AG04450 (cell line): ENCODE data around the gene PEPD. TPM values are rescaled to one million over a fixed set of nuclear protein-coding genes. Genes with fewer than 3 reads are reported as not detected.

ENCODE experiments used
- CTCF ChIA-PET: fragments of 300-600, 350-600 bp; formaldehyde crosslinking; extraction: SDS; loops from one replicate; lab custom pipeline; 2022; ENCODE audit warnings: antibody characterized with exemption, inconsistent platforms; lab: Charles Lee
- POLR2A ChIA-PET: fragments of 350-600 bp; formaldehyde crosslinking; extraction: SDS; loops from one replicate; lab custom pipeline; 2021; ENCODE audit warnings: antibody characterized with exemption, inconsistent platforms; lab: Yijun Ruan, JAX
- DNase-seq: peaks from one replicate; pipeline ENCODE4 v3.0.0-alpha.2; 2011; ENCODE audit warnings: low read depth, low spot score
- H3K27ac ChIP-seq: one replicate; pipeline ENCODE4 v1.5.1; 2012; ENCODE audit warnings: low read depth, low read length, control low read depth
- H3K27me3 ChIP-seq: one replicate; pipeline ENCODE4 v1.6.0; 2012; ENCODE audit warnings: low read length; ENCODE audit not compliant: control insufficient read depth, insufficient read depth
- H3K4me3 ChIP-seq: 2 replicates; pipeline ENCODE4 v1.5.1; 2011; ENCODE audit warnings: mild to moderate bottlenecking, low read depth, low read length, control low read depth
- H3K9me3 ChIP-seq: 2 replicates; pipeline ENCODE4 v1.5.1; 2012; ENCODE audit warnings: low read length; ENCODE audit not compliant: control insufficient read depth, insufficient read depth
- polyA plus RNA-seq: library from polyadenylated mRNA; depleted of rRNA; stranded (reverse); fragments of >200 nt; gene quantifications from 2 replicates; pipeline ENCODE4 v1.2.3, GENCODE V29; 2011
- TF ChIP-seq, protein P1 (sequence below): IDR thresholded peaks from 2 replicates; pipeline ENCODE4 v1.5.1; 2011; ENCODE audit warnings: low read depth, low read length, control low read depth, inconsistent platforms

Gene PEPD
- polyA plus RNA-seq, 1 experiment, result 67.1 TPM

DNA sequence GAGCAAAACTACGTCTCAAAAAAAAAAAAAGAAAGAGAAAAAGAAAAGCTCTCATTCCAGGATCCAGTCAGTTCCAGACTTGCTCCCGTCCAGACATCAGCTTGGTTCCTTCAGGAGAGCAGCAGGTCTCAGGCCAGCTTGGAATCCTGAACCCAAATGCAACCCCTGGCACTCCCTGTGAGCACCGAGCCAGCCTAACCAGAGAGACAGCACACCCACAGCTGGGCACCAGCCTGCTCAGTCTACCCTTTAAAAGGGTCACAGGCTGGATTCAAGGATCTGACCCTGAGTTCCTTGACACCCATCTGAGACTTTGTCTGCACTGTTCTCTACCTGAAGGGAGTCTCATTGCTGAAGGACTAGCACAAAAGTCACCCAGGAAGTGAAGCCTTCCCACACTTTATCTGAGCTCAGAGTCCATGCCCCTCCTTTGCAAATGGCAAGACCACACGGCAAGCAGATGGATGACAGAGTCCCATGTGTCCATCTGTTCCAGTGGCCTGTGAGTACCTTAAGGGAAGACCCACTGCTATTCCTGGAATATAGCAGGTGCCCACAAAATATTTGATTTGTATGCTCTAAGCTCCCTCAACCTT, 1.4 kb downstream of the PEPD start:
- ChIA-PET POLR2A (no interaction called here), CTCF (interaction anchor here (1.2 kb wide), 1 partner anchor 113 kb away, joined by 3 read pairs; no protein-coding TSS in a partner anchor)

DNA sequence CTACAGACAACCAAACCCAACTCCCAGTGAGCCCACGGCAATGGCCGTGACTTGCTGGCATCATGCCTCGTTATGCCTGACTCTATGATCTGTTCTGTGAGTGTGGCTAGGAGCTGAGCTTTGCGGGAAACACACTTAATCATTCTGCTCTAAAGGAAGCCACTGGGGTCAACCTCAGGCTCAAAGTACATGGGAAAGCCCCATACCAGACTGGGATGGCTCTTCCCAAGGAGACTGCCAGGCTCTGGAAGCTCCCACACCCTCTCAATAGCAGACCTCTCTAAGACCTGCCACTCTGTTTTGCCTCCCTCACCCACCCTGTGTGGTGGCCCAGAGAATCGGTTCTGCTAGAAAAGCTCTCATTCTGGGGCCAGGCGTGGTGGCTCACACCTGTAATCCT, 2.2 kb downstream of the PEPD start:
- Histone ChIP-seq H3K4me3 (no peak overlapping the region), H3K27me3 (no peaks in the 10 kb centered on the region), H3K27ac (no peak overlapping the region), H3K9me3 (no peaks in the 10 kb centered on the region)
- DNase-seq, result no peak
- TF ChIP-seq, protein P1, sequence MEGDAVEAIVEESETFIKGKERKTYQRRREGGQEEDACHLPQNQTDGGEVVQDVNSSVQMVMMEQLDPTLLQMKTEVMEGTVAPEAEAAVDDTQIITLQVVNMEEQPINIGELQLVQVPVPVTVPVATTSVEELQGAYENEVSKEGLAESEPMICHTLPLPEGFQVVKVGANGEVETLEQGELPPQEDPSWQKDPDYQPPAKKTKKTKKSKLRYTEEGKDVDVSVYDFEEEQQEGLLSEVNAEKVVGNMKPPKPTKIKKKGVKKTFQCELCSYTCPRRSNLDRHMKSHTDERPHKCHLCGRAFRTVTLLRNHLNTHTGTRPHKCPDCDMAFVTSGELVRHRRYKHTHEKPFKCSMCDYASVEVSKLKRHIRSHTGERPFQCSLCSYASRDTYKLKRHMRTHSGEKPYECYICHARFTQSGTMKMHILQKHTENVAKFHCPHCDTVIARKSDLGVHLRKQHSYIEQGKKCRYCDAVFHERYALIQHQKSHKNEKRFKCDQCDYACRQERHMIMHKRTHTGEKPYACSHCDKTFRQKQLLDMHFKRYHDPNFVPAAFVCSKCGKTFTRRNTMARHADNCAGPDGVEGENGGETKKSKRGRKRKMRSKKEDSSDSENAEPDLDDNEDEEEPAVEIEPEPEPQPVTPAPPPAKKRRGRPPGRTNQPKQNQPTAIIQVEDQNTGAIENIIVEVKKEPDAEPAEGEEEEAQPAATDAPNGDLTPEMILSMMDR, result no peak
- ChIA-PET CTCF (interaction anchor here (0.9 kb wide), 1 partner anchor 258 kb away, joined by 3 read pairs; no protein-coding TSS in a partner anchor), POLR2A (no interaction called here)

More for the DNA sequence above, 1.4 kb downstream of the PEPD start:
- Histone ChIP-seq H3K4me3 (peak overlapping the region; percentile 86; the same call in 1 of the 2 replicates), H3K27me3 (no peaks in the 10 kb centered on the region), H3K27ac (no peak overlapping the region), H3K9me3 (no peaks in the 10 kb centered on the region)
- TF ChIP-seq, protein P1, result no peak
- no peak for DNase-seq

DNA sequence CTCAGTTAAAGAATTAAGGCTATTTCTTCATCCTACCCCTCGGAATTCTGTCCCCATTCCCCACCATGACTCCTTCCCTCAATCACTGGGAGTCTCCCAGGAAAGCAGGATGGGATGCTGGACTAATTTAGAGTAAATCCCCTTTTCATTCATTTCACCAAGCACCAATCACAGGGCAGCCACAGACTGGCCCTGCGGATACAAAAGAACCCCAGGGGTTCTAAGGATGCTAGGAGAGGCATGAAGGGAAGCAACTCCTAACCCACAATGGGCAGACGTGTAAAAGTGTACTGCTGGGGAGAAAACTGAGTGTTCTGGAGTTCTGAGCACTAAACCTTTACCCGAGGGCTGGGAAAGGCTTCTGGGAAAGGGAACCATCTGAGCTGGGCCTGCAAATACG, 3.0 kb downstream of the PEPD start:
- Histone ChIP-seq H3K9me3 (no peaks in the 10 kb centered on the region), H3K27ac (no peak overlapping the region), H3K4me3 (no peak overlapping the region), H3K27me3 (no peaks in the 10 kb centered on the region)
- ChIA-PET POLR2A (no interaction called here), CTCF (interaction anchor here (0.9 kb wide), 1 partner anchor 259 kb away, joined by 3 read pairs; no protein-coding TSS in a partner anchor)
- TF ChIP-seq, protein P1, result no peak
- DNase-seq, result no peak

- ChIA-PET CTCF (no interaction called here), POLR2A (no interaction called here)
- Histone ChIP-seq H3K27me3 (no peaks in the 10 kb centered on the region), H3K4me3 (no peak overlapping the region), H3K27ac (no peak overlapping the region), H3K9me3 (no peaks in the 10 kb centered on the region)
- TF ChIP-seq, protein P1, result no peak
- DNase-seq, result no peak
Measured at GRCh38 chr19:33517922-33518321, 3.7 kb downstream of the PEPD start.

DNA sequence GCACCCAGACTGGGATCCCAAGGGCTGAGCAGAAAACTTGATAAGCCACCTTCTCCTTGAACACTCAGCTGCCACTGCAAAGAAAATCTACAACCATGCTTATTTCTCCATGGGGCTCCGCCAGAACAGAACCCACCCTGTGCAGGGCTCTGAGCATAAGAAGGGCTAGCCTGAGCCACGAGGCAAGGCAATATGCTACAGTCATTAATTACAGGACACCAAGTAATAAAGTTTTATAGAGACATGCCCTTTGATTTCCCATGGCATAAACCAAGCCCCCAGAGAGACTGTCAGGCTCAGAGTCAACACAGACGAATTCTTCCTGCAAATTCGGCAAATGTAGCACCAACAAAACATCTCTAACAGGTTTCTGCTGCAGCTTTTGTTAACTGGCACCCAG, 5.7 kb downstream of the PEPD start:
- ChIA-PET POLR2A (no interaction called here), CTCF (no interaction called here)

More for the DNA sequence above, 5.7 kb downstream of the PEPD start:
- Histone ChIP-seq H3K27me3 (no peaks in the 10 kb centered on the region), H3K27ac (no peak overlapping the region), H3K9me3 (no peaks in the 10 kb centered on the region), H3K4me3 (no peak overlapping the region)
- TF ChIP-seq, protein P1, result no peak
- no peak for DNase-seq
